K562 (cell line): ENCODE results near the gene PTPRE. TPM values are rescaled to one million over a fixed set of nuclear protein-coding genes. Genes with fewer than 3 reads are reported as not detected.

Experiments
- ATF1 ChIP-seq, 2 experiments: fragments of 450-650 bp in 1 of 2; IDR thresholded peaks; 2 replicates each; pipeline ENCODE4 v1.6.1; 2016; ENCODE audit warnings: missing compliant biosample characterization in 1 of 2, missing genetic modification characterization in 1 of 2
- ATF2 ChIP-seq: sonication (generic); formaldehyde crosslinking; IDR thresholded peaks from 2 replicates; pipeline ENCODE4 v1.8.1; 2022; ENCODE audit warnings: missing genetic modification reagents
- BRD9 ChIP-seq: fragments of 450-650 bp; IDR thresholded peaks from 2 replicates; pipeline ENCODE4 v1.6.1; 2018; ENCODE audit warnings: low read depth; ENCODE audit not compliant: partially characterized antibody
- CCAR2 ChIP-seq: fragments of 200-400 bp; formaldehyde crosslinking; IDR thresholded peaks from 2 replicates; pipeline ENCODE4 v1.6.1; 2017; ENCODE audit warnings: mild to moderate bottlenecking, low read depth, low read length
- CCNT2 ChIP-seq: IDR thresholded peaks from 2 replicates; pipeline ENCODE4 v1.6.1; 2011; ENCODE audit warnings: borderline replicate concordance, low read depth, mild to moderate bottlenecking, moderate library complexity, mixed read lengths, low read length; ENCODE audit not compliant: insufficient read length; ENCODE audit errors: extremely low read depth
- E2F3 ChIP-seq: fragments of 250-450 bp; sonication (Bioruptor Pico); IDR thresholded peaks from 2 replicates; pipeline ENCODE4 v1.4.0; 2020; ENCODE audit warnings: mild to moderate bottlenecking
- EWSR1 ChIP-seq: fragments of 450-650 bp; IDR thresholded peaks from 2 replicates; pipeline ENCODE4 v1.6.1; 2018; ENCODE audit warnings: borderline replicate concordance, mild to moderate bottlenecking, low read depth, moderate library complexity; ENCODE audit not compliant: partially characterized antibody
- GATA2 ChIP-seq: sonication (generic); formaldehyde crosslinking; IDR thresholded peaks from 2 replicates; pipeline ENCODE4 v1.4.0; 2020; ENCODE audit warnings: mild to moderate bottlenecking, missing genetic modification reagents
- KAT2B ChIP-seq: IDR thresholded peaks from one replicate; pipeline ENCODE4 v1.6.1; 2012; ENCODE audit warnings: low read depth, mild to moderate bottlenecking, control low read depth, inconsistent platforms, low read length, moderate library complexity
- KAT8 ChIP-seq: fragments of 450-650 bp; IDR thresholded peaks from 2 replicates; pipeline ENCODE4 v1.6.1; 2016; ENCODE audit warnings: low read depth, mild to moderate bottlenecking
- KDM1A ChIP-seq, 2 experiments: fragments of 450-650 bp; IDR thresholded peaks; 2 replicates each; pipeline ENCODE4 v1.6.1; 2016; ENCODE audit warnings: mild to moderate bottlenecking in 2 of 2
- POLR2AphosphoS5 ChIP-seq: IDR thresholded peaks from 2 replicates; pipeline ENCODE4 v1.6.1; 2011; ENCODE audit warnings: mild to moderate bottlenecking, low read depth, low read length, moderate library complexity; ENCODE audit not compliant: control insufficient read depth, insufficient read depth
- RFX5 ChIP-seq: IDR thresholded peaks from 2 replicates; pipeline ENCODE4 v1.6.1; 2011; ENCODE audit warnings: low read depth, mild to moderate bottlenecking, improper control_type of control experiment, low read length
- SUPT5H ChIP-seq: fragments of 450-650 bp; IDR thresholded peaks from 2 replicates; pipeline ENCODE4 v1.6.1; 2016
- TAF7 ChIP-seq: fragments of 450-650 bp; IDR thresholded peaks from 2 replicates; pipeline ENCODE4 v1.6.1; 2016; ENCODE audit warnings: missing genetic modification characterization, missing compliant biosample characterization
- TCF7 ChIP-seq: sonication (generic); IDR thresholded peaks from 2 replicates; pipeline ENCODE4 v1.6.1; 2016; ENCODE audit warnings: antibody characterized with exemption, borderline replicate concordance
- XRCC4 ChIP-seq: IDR thresholded peaks from one replicate; pipeline ENCODE4 v1.6.1; 2011; ENCODE audit not compliant: insufficient read depth, insufficient read length; ENCODE audit errors: extremely low read depth
- ZFPM2 ChIP-seq: fragments of 250-450 bp; sonication (Bioruptor Pico); IDR thresholded peaks from 2 replicates; pipeline ENCODE4 v1.5.1; 2022; ENCODE audit warnings: mild to moderate bottlenecking
- ZNF318 ChIP-seq, 2 experiments: fragments of 450-650 bp; IDR thresholded peaks; 2 replicates each; pipeline ENCODE4 v1.6.1; 2016; ENCODE audit warnings: mild to moderate bottlenecking in 2 of 2, borderline replicate concordance in 1 of 2, low read depth in 1 of 2, moderate library complexity in 1 of 2
- polyA plus RNA-seq, 8 experiments: library from polyadenylated mRNA; depleted of rRNA in 4 of 8; stranded (reverse) in 5 of 8; unstranded in 3 of 8; fragments of >200 nt; fragmentation: Nextera tagmentation in 2 of 8; fragmentation: Illumina TruSeq in 1 of 8; extraction: Ambion mirVana in 2 of 8; extraction: Trizol in 1 of 8; gene quantifications; 2 replicates each; pipeline versions ENCODE4 v1.2.1 to v1.2.3, GENCODE V29; 2011 to 2014; ENCODE audit warnings: inconsistent platforms in 1 of 8, missing spikeins in 1 of 8
- total RNA-seq, 7 experiments: library from RNA; depleted of rRNA in 6 of 7; stranded (reverse); fragments of >200 nt in 6 of 7; fragmentation: Illumina TruSeq in 2 of 7; extraction: Trizol in 2 of 7; gene quantifications; 2 replicates each; pipeline versions ENCODE4 v1.2.1 to v1.2.3, GENCODE V29; 2011 to 2021; ENCODE audit warnings: low replicate concordance in 1 of 7

The PTPRE gene
- total and polyA plus RNA-seq, 9 of the 15 experiments (the other 6 are each of a cell fraction or from before 2014, with no cell fraction given), result 0.01 to 0.13 (median 0.04) TPM; not detected in 4

- TF ChIP-seq TAF7 (no peak), ATF2 (CRISPR knock-in tag) (no peak), XRCC4 (no peak), BRD9 (no peak), KDM1A (IDR thresholded peaks at IDR 0.05) (no peak), E2F3 (peak; percentile 84), GATA2 (no peak), ATF1 (CRISPR knock-in tag; IDR thresholded peaks at IDR 0.05) (no peak), ATF1 (tag; IDR thresholded peaks at IDR 0.05) (0 out of 2 replicates have a peak, but pooled peaks have one; percentile 18), KAT2B (no peak), CCAR2 (no peak), CCNT2 (peak; percentile 27), EWSR1 (no peak), SUPT5H (0 out of 2 replicates have a peak, but pooled peaks have one; percentile 42), ZFPM2 (CRISPR knock-in tag) (no peak), POLR2AphosphoS5 (peak; percentile 66), ZNF318 (IDR thresholded peaks at IDR 0.05; ENCODE audit: borderline replicate concordance in 1 of 2, low read depth in 1 of 2) (no peak), TCF7 (no peak), RFX5 (no peak), KAT8 (no peak)
These were observed 219.3 kb downstream of the PTPRE start, which contains the start of gene MKI67 (continued) for GRCh38 chr10:128125944-128126764.
